HCT116 (cell line): ENCODE measurements around the gene ATP2A3.

Source experiments
- EGR1 ChIP-seq: IDR thresholded peaks from 2 replicates; pipeline ENCODE4 v1.6.1; 2012; ENCODE audit warnings: low read depth
- EZH2phosphoT487 ChIP-seq: fragments of 200-600 bp; IDR thresholded peaks from 2 replicates; pipeline ENCODE4 v1.6.1; 2018; ENCODE audit warnings: antibody characterized with exemption, borderline replicate concordance
- MAX ChIP-seq: IDR thresholded peaks from 2 replicates; pipeline ENCODE4 v1.6.1; 2012
- ZNF274 ChIP-seq: fragments of 200-500 bp; sonication (Bioruptor generic); IDR thresholded peaks from 2 replicates; pipeline ENCODE4 v1.6.1; 2014; ENCODE audit warnings: mild to moderate bottlenecking, low read depth, low read length, inconsistent platforms
- TF ChIP-seq, protein P1 (sequence below), 3 experiments: fragments of 200-600 bp in 1 of 3; sonication (generic) in 1 of 3; IDR thresholded peaks in 2 of 3; conservative IDR thresholded peaks in 1 of 3; 2 replicates each; pipeline ENCODE4 v1.5.1; 2012 to 2017; ENCODE audit warnings: low read depth in 2 of 3, low read length in 2 of 3, antibody characterized with exemption in 1 of 3, borderline replicate concordance in 1 of 3, control low read depth in 1 of 3, mild to moderate bottlenecking in 1 of 3, mixed read lengths in 1 of 3, mixed run types in 1 of 3, moderate library complexity in 1 of 3; ENCODE audit not compliant: insufficient read depth in 1 of 3

DNA sequence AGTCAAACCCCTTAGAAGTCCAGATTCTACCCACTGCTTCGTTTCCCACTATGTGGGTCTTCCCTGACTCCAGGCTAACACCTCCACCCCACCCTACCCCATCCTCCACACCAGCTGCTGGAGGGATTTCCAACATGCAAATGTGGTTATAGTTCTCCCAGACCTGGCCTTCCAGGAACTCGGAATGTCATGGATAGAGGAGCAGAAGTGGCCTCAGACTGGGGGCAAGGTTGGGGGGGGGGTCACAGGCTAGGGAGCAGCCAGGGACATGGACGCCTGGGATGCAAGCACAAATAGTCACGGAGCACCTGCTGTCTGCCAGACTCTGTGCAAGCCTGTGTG, 73.4 kb downstream of the ATP2A3 start:
- TF ChIP-seq EGR1 (no peak), ZNF274 (no peak), MAX (no peak), EZH2phosphoT487 (no peak)
- TF ChIP-seq, protein P1, sequence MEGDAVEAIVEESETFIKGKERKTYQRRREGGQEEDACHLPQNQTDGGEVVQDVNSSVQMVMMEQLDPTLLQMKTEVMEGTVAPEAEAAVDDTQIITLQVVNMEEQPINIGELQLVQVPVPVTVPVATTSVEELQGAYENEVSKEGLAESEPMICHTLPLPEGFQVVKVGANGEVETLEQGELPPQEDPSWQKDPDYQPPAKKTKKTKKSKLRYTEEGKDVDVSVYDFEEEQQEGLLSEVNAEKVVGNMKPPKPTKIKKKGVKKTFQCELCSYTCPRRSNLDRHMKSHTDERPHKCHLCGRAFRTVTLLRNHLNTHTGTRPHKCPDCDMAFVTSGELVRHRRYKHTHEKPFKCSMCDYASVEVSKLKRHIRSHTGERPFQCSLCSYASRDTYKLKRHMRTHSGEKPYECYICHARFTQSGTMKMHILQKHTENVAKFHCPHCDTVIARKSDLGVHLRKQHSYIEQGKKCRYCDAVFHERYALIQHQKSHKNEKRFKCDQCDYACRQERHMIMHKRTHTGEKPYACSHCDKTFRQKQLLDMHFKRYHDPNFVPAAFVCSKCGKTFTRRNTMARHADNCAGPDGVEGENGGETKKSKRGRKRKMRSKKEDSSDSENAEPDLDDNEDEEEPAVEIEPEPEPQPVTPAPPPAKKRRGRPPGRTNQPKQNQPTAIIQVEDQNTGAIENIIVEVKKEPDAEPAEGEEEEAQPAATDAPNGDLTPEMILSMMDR (IDR thresholded peaks at IDR 0.05 in 2 of 3, conservative IDR thresholded peaks at IDR 0.05 in 1 of 3; ENCODE audit: borderline replicate concordance in 1 of 3, insufficient read depth in 1 of 3, low read depth in 2 of 3, low read length in 2 of 3), result no peak
